ENCODE results near the gene ACTL8.

Gene ACTL8

DNA sequence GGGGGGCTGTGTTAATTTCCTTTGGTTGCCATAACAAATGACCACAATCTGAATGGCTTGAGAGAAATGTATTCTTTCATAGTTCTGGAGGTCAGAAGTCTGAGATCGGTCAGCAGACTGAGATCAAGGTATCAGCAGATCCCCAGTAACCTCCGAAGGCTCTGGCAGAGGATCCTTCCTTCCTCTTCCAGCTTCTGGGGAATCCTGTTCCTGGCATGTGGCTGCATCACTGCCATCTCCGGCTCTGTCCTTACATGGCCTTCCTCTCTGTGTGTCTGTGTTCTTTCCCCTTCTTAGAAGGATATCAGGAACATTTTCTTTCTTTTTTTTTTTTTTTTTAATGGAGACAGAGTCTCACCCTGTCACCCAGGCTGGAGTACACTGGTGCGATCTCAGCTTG lies 25.8 kb downstream of the ACTL8 start:
- Histone ChIP-seq H3K4me3 (ENCODE audit: insufficient read depth, low read depth, low read length) (no peak overlapping the region), H3K27ac (ENCODE audit: insufficient read depth, low read depth, low read length, poor library complexity, severe bottlenecking) (no peak overlapping the region), H3K36me3 (ENCODE audit: control insufficient read depth, insufficient read depth, low read length) (no peaks in the 10 kb centered on the region), H3K27me3 (ENCODE audit: control insufficient read depth, insufficient read depth, low read length, poor library complexity, severe bottlenecking) (no peaks in the 10 kb centered on the region), H3K9me3 (ENCODE audit: control insufficient read depth, low read length) (no peaks in the 10 kb centered on the region), H3K4me1 (ENCODE audit: control insufficient read depth, insufficient read depth, low read length) (no peaks in the 10 kb centered on the region)
- WGBS, 2 experiments, result 89 to 96% methylated on average over 4 of the region's 4 CpGs

DNA sequence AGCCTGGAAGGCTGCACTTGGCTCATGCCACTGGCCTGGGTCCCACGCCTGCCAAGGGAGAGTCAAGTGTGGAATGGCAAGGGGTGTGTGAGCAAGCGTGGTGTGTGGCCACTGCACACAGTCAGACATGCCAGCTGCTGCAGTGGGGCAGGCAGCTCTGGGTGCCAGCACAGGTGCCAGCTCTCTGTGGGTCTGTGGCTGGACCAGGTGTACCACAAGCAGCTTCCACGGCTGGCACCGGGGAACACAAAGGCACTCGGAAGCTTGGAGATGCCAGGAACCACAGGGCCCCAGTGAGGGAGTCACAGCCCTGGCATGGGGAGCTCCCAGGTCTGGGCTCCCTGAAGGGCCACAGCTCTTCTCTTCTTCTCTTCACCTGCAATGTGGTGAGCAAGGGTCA lies 34.8 kb downstream of the ACTL8 start:
- no peaks in the 10 kb centered on the region for H3K36me3 ChIP-seq (ENCODE audit: control insufficient read depth, insufficient read depth, low read length)
- H3K27ac ChIP-seq (ENCODE audit: insufficient read depth, low read depth, low read length, poor library complexity, severe bottlenecking), result no peak overlapping the region
- H3K9me3 ChIP-seq (ENCODE audit: control insufficient read depth, low read length), result no peaks in the 10 kb centered on the region
- H3K4me3 ChIP-seq (ENCODE audit: insufficient read depth, low read depth, low read length), result no peak overlapping the region
- H3K4me1 ChIP-seq (ENCODE audit: control insufficient read depth, insufficient read depth, low read length), result no peaks in the 10 kb centered on the region
- WGBS, 2 experiments, result 93 to 95% methylated on average over 5 of the region's 5 CpGs
- no peaks in the 10 kb centered on the region for H3K27me3 ChIP-seq (ENCODE audit: control insufficient read depth, insufficient read depth, low read length, poor library complexity, severe bottlenecking)

- Histone ChIP-seq H3K4me3 (ENCODE audit: insufficient read depth, low read depth, low read length) (no peak overlapping the region), H3K36me3 (ENCODE audit: control insufficient read depth, insufficient read depth, low read length) (no peaks in the 10 kb centered on the region), H3K27me3 (ENCODE audit: control insufficient read depth, insufficient read depth, low read length, poor library complexity, severe bottlenecking) (no peaks in the 10 kb centered on the region), H3K4me1 (ENCODE audit: control insufficient read depth, insufficient read depth, low read length) (no peaks in the 10 kb centered on the region), H3K9me3 (ENCODE audit: control insufficient read depth, low read length) (no peaks in the 10 kb centered on the region), H3K27ac (ENCODE audit: insufficient read depth, low read depth, low read length, poor library complexity, severe bottlenecking) (no peak overlapping the region)
- WGBS, 2 experiments, result 89 to 92% methylated on average over 4 of the region's 4 CpGs
These were observed 35.4 kb downstream of the ACTL8 start for GRCh38 chr1:17790383-17791054.

DNA sequence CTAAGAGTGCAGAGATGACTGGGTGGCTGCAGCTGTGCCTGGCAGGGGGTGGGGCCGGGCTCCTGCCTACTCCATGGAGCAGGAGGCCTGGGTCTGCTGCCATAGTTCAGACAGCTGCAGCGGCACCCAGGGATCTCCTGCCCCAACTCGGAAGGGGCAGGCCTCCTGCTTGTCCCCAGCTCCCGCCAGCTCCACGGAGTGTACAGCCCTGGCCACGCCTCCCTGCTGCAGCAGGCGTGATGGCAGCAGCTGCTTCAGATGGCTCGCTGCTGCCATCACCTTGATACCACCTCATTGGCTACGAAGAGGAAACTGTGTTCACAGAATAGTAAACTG lies 35.9 kb downstream of the ACTL8 start:
- no peaks in the 10 kb centered on the region for H3K4me1 ChIP-seq (ENCODE audit: control insufficient read depth, insufficient read depth, low read length)
- H3K27ac ChIP-seq (ENCODE audit: insufficient read depth, low read depth, low read length, poor library complexity, severe bottlenecking), result no peak overlapping the region
- H3K27me3 ChIP-seq (ENCODE audit: control insufficient read depth, insufficient read depth, low read length, poor library complexity, severe bottlenecking), result no peaks in the 10 kb centered on the region
- H3K9me3 ChIP-seq (ENCODE audit: control insufficient read depth, low read length), result no peaks in the 10 kb centered on the region
- WGBS, 2 experiments, result 81 to 84% methylated on average over 9 of the region's 9 CpGs
- H3K4me3 ChIP-seq (ENCODE audit: insufficient read depth, low read depth, low read length), result no peak overlapping the region
- no peaks in the 10 kb centered on the region for H3K36me3 ChIP-seq (ENCODE audit: control insufficient read depth, insufficient read depth, low read length)

DNA sequence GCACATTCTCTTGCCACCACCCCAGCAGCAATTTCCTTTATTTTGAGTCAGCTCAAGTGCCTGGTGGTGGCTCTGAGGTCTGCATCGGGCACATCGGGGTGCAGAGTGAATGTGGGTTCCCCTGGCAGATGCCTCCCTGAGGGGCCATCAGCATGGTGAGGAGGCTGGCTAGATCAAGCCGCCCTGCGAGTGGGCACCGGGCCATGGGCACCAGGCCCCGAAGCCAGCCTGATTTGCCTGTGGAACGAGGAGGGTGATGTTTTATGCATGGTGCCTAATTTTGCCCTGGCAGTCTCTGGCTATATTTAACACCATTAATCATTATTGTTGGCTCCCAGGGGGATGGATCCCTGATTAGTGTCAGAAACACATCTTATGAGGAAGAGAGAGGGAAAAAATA lies 36.3 kb downstream of the ACTL8 start:
- 91 to 94% methylated on average over 7 of the region's 7 CpGs for WGBS, 2 experiments
- Histone ChIP-seq H3K27me3 (ENCODE audit: control insufficient read depth, insufficient read depth, low read length, poor library complexity, severe bottlenecking) (no peaks in the 10 kb centered on the region), H3K27ac (ENCODE audit: insufficient read depth, low read depth, low read length, poor library complexity, severe bottlenecking) (no peak overlapping the region), H3K36me3 (ENCODE audit: control insufficient read depth, insufficient read depth, low read length) (no peaks in the 10 kb centered on the region), H3K9me3 (ENCODE audit: control insufficient read depth, low read length) (no peaks in the 10 kb centered on the region), H3K4me3 (ENCODE audit: insufficient read depth, low read depth, low read length) (no peak overlapping the region), H3K4me1 (ENCODE audit: control insufficient read depth, insufficient read depth, low read length) (no peaks in the 10 kb centered on the region)

- Histone ChIP-seq H3K36me3 (ENCODE audit: control insufficient read depth, insufficient read depth, low read length) (no peaks in the 10 kb centered on the region), H3K27me3 (ENCODE audit: control insufficient read depth, insufficient read depth, low read length, poor library complexity, severe bottlenecking) (no peaks in the 10 kb centered on the region), H3K4me1 (ENCODE audit: control insufficient read depth, insufficient read depth, low read length) (no peaks in the 10 kb centered on the region), H3K27ac (ENCODE audit: insufficient read depth, low read depth, low read length, poor library complexity, severe bottlenecking) (no peak overlapping the region), H3K4me3 (ENCODE audit: insufficient read depth, low read depth, low read length) (no peak overlapping the region), H3K9me3 (ENCODE audit: control insufficient read depth, low read length) (no peaks in the 10 kb centered on the region)
- WGBS, 2 experiments, result 91 to 94% methylated on average over 6 of the region's 6 CpGs
These were observed 37.3 kb downstream of the ACTL8 start for GRCh38 chr1:17792421-17792820.

GRCh38 chr1:17795081-17795809 lies 40.1 kb downstream of the ACTL8 start:
- H3K27ac ChIP-seq (ENCODE audit: insufficient read depth, low read depth, low read length, poor library complexity, severe bottlenecking), result no peak overlapping the region
- H3K36me3 ChIP-seq (ENCODE audit: control insufficient read depth, insufficient read depth, low read length), result no peaks in the 10 kb centered on the region
- no peaks in the 10 kb centered on the region for H3K27me3 ChIP-seq (ENCODE audit: control insufficient read depth, insufficient read depth, low read length, poor library complexity, severe bottlenecking)
- no peaks in the 10 kb centered on the region for H3K4me1 ChIP-seq (ENCODE audit: control insufficient read depth, insufficient read depth, low read length)
- H3K9me3 ChIP-seq (ENCODE audit: control insufficient read depth, low read length), result no peaks in the 10 kb centered on the region
- WGBS, 2 experiments, result 85 to 90% methylated on average over 14 to 15 of the region's 15 CpGs
- no peak overlapping the region for H3K4me3 ChIP-seq (ENCODE audit: insufficient read depth, low read depth, low read length)

DNA sequence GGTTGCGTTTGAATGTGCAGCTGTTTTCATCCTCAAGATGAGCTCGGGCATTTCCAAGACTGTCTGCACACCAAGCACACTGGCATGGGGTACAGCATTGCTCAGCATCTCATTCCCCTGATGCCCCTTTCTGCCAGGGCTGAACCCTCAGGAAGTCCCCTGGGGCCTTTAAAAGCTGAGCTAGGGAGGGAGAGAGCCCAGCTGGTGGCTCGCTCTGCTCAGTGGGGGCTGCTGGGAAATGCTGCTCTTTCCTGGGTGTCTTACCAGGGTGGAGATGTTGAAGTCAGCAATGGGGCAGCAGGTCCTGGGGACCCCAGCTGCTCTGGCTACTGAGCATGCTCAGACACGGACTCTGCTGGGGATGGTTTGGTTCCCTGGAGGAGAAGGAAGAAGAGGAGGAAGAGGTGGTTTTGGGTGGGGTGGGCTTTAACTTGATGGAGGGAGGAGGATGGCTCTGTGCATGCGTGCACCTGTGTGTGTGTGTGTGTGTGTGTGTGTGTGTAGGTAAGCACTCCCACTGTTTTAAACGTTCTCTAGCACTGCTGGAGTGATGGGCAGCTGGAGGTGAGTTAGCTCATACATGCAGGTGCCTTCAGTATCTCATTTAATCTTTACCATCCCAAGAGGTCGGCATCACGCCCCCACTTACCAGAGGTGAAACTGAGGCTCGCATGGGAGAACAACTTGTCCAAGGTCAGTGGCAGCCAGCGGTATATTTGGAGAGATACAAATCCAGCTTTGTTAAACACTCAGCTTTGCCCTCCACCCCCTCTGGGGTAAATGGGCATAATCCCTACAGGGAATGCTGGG lies 40.9 kb downstream of the ACTL8 start:
- Histone ChIP-seq H3K4me3 (ENCODE audit: insufficient read depth, low read depth, low read length) (no peak overlapping the region), H3K4me1 (ENCODE audit: control insufficient read depth, insufficient read depth, low read length) (no peaks in the 10 kb centered on the region), H3K9me3 (ENCODE audit: control insufficient read depth, low read length) (no peaks in the 10 kb centered on the region), H3K36me3 (ENCODE audit: control insufficient read depth, insufficient read depth, low read length) (no peaks in the 10 kb centered on the region), H3K27ac (ENCODE audit: insufficient read depth, low read depth, low read length, poor library complexity, severe bottlenecking) (no peak overlapping the region), H3K27me3 (ENCODE audit: control insufficient read depth, insufficient read depth, low read length, poor library complexity, severe bottlenecking) (no peaks in the 10 kb centered on the region)
- 88 to 93% methylated on average over 10 of the region's 10 CpGs for WGBS, 2 experiments

DNA sequence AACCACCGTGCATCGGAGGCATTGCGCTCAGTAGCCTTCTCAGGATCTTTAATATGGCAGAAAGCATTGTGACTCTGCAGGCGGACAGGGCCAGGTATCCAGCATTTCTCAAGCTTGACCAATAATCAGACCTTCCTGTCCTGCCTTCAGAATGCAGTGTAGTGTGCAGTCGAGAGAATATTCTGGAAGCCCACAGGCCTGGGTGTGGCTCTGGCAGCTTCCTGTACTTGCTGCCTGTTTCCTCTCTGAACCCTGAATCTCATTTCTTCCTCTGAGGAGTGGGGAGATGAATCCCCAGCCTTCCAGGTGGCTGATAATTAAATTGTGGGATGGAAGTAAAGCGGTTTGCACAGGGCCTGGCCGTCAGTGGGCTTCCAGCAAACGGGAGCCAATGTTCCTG lies 42.3 kb downstream of the ACTL8 start:
- no peak overlapping the region for H3K27ac ChIP-seq (ENCODE audit: insufficient read depth, low read depth, low read length, poor library complexity, severe bottlenecking)
- H3K4me1 ChIP-seq (ENCODE audit: control insufficient read depth, insufficient read depth, low read length), result no peaks in the 10 kb centered on the region
- whole genome bisulfite sequencing, 2 experiments, result 94 to 95% methylated on average over 8 of the region's 8 CpGs
- no peak overlapping the region for H3K4me3 ChIP-seq (ENCODE audit: insufficient read depth, low read depth, low read length)
- no peaks in the 10 kb centered on the region for H3K27me3 ChIP-seq (ENCODE audit: control insufficient read depth, insufficient read depth, low read length, poor library complexity, severe bottlenecking)
- H3K9me3 ChIP-seq (ENCODE audit: control insufficient read depth, low read length), result no peaks in the 10 kb centered on the region
- no peaks in the 10 kb centered on the region for H3K36me3 ChIP-seq (ENCODE audit: control insufficient read depth, insufficient read depth, low read length)

- no peaks in the 10 kb centered on the region for H3K36me3 ChIP-seq (ENCODE audit: control insufficient read depth, insufficient read depth, low read length)
- no peaks in the 10 kb centered on the region for H3K27me3 ChIP-seq (ENCODE audit: control insufficient read depth, insufficient read depth, low read length, poor library complexity, severe bottlenecking)
- H3K9me3 ChIP-seq (ENCODE audit: control insufficient read depth, low read length), result no peaks in the 10 kb centered on the region
- no peak overlapping the region for H3K27ac ChIP-seq (ENCODE audit: insufficient read depth, low read depth, low read length, poor library complexity, severe bottlenecking)
- WGBS, 2 experiments, result 93 to 94% methylated on average over 7 of the region's 7 CpGs
- no peaks in the 10 kb centered on the region for H3K4me1 ChIP-seq (ENCODE audit: control insufficient read depth, insufficient read depth, low read length)
- no peak overlapping the region for H3K4me3 ChIP-seq (ENCODE audit: insufficient read depth, low read depth, low read length)
These were observed 42.9 kb downstream of the ACTL8 start for GRCh38 chr1:17798011-17798410.

Measured in ectodermal cell (in vitro differentiated cells).